SH-SY5Y (cell line): ENCODE data around the gene IL17RA.

Experiments used
- GATA2 ChIP-seq: IDR thresholded peaks from 2 replicates; pipeline ENCODE4 v1.6.1; 2011; ENCODE audit warnings: mild to moderate bottlenecking, low read depth, low read length
- GATA3 ChIP-seq: IDR thresholded peaks from 2 replicates; pipeline ENCODE4 v1.6.1; 2011; ENCODE audit warnings: low read depth, mild to moderate bottlenecking, low read length, moderate library complexity

The IL17RA gene, protein sequence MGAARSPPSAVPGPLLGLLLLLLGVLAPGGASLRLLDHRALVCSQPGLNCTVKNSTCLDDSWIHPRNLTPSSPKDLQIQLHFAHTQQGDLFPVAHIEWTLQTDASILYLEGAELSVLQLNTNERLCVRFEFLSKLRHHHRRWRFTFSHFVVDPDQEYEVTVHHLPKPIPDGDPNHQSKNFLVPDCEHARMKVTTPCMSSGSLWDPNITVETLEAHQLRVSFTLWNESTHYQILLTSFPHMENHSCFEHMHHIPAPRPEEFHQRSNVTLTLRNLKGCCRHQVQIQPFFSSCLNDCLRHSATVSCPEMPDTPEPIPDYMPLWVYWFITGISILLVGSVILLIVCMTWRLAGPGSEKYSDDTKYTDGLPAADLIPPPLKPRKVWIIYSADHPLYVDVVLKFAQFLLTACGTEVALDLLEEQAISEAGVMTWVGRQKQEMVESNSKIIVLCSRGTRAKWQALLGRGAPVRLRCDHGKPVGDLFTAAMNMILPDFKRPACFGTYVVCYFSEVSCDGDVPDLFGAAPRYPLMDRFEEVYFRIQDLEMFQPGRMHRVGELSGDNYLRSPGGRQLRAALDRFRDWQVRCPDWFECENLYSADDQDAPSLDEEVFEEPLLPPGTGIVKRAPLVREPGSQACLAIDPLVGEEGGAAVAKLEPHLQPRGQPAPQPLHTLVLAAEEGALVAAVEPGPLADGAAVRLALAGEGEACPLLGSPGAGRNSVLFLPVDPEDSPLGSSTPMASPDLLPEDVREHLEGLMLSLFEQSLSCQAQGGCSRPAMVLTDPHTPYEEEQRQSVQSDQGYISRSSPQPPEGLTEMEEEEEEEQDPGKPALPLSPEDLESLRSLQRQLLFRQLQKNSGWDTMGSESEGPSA

DNA sequence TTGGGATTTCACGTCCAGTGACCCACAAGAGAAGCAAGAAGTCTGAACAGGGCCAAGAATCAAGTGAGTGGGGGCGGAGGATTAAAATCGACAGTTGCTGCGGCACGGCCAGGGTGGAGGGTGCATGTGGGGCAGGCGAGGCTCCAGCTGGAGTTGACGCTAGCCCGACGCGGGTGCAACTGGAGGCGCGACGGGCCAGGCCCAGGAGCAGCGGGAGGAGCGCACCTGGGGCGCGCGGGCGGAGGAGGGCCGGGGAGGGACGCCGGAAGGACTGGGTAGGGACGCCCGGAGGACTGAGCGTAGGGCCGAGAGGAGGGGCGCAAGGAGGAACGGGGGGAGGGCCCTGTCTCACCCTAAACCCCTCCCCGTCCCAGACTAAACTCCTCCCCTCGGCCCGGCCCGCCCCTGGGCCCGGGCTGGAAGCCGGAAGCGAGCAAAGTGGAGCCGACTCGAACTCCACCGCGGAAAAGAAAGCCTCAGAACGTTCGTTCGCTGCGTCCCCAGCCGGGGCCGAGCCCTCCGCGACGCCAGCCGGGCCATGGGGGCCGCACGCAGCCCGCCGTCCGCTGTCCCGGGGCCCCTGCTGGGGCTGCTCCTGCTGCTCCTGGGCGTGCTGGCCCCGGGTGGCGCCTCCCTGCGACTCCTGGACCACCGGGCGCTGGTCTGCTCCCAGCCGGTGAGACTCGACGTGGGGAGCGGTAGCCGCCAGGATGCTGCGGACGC is at the start of gene IL17RA:
IL17RA (plus strand) TSS at position 447 of the 723 bp plus-strand sequence; CDS start at position 539, 92 bp downstream.
- TF ChIP-seq GATA2 (no peak), GATA3 (no peak)

- TF ChIP-seq GATA3 (no peak), GATA2 (no peak)
Measured at GRCh38 chr22:17035246-17035645, 49.6 kb upstream of the IL17RA start.

GRCh38 chr22:17043521-17043920 is 41.3 kb upstream of the IL17RA start:
- TF ChIP-seq GATA2 (no peak), GATA3 (no peak)

- no peak for TF ChIP-seq GATA2
- no peak for TF ChIP-seq GATA3
Measured at GRCh38 chr22:17046566-17047348, 38.0 kb upstream of the IL17RA start.

- TF ChIP-seq GATA3 (no peak), GATA2 (no peak)
Measured at GRCh38 chr22:17047656-17048055, 37.1 kb upstream of the IL17RA start.

- no peak for TF ChIP-seq GATA3
- no peak for TF ChIP-seq GATA2
Measured at GRCh38 chr22:17056058-17056457, 28.7 kb upstream of the IL17RA start.

DNA sequence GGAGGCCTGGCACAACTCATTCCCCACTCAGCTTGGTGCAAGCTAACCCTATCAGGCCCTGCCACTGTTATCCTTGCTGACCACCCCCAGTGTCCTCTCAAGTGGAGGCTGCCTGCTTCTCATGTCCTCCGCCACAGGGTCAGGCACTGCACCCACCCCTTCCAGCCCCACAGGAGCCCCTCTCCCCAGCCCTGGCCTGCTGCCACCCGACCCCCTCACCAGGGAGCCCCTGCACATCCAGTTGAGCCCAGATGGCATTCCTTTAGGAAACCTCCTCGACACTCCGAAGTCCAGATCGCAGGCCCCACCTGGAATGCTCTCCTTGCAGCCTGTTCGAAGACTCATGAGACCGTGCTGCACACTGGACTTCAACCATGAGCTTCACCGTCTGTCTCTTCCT is 28.0 kb upstream of the IL17RA start:
- TF ChIP-seq GATA3 (no peak), GATA2 (no peak)

GRCh38 chr22:17057959-17058814 is 26.6 kb upstream of the IL17RA start:
- TF ChIP-seq GATA3: no peak
- no peak for TF ChIP-seq GATA2

- no peak for TF ChIP-seq GATA3
- TF ChIP-seq GATA2: no peak
Measured at GRCh38 chr22:17060126-17060525, 24.7 kb upstream of the IL17RA start.

DNA sequence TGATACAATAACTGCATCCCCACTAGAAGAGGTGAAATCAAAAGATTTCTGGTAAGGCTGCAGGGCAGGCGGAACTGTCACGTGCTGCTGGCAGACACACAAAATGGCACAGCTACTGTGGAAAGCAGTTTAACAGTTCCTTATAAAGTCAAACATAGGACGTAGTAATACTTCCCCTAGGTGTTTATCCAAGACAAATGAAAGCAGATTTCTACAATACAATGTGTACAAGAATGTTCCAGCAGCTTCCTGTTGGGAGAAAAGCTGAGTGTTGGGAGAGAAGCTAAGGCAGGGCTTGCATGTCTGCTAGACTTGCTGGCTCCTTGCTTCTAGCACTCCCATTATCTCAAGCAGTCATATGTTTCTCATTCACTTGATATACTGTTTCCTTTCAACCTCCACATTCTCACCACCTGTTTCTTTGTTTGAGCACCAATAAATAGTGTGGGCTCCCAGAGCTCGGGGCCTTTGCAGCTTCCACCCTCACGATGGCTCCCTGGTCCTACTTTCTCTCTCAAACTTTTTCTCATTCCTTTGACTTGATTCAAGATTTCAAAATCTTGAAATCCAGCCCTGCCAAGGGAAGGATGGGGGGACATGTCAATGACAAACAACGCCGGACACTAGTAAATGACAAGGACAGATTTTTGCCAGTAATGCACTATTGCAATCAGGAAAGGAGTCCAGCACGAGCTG is 21.2 kb upstream of the IL17RA start:
- TF ChIP-seq GATA2 (no peak), GATA3 (no peak)

DNA sequence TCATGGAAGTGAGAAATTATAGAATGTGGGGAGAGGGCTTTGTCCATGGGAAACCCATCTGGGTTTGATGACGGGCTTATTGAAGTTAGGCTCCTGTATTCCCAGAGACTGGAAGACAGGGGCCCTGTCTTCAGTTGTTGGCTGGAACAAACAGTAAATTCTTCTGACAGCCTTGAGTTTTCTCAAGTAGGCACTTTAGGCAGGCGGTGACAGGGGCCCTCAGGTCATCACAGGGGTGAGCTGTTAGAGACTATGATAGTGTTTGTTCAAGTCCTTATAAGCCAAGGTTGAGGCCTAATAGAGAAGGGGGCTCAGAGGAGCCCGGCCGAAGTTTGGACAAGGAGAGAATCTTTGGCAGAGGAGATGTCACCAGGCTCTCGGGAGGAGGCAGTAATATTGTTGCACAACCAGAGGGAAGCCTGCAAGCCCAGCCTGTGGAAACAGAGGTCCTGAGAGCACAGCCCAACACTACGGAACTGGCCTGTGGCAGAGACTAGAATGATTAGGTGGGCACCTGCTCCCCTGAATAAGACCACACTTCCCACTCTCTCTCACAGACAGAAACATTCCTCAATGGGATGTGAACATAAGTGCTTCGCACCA is 20.2 kb upstream of the IL17RA start:
- no peak for TF ChIP-seq GATA3
- TF ChIP-seq GATA2: no peak

DNA sequence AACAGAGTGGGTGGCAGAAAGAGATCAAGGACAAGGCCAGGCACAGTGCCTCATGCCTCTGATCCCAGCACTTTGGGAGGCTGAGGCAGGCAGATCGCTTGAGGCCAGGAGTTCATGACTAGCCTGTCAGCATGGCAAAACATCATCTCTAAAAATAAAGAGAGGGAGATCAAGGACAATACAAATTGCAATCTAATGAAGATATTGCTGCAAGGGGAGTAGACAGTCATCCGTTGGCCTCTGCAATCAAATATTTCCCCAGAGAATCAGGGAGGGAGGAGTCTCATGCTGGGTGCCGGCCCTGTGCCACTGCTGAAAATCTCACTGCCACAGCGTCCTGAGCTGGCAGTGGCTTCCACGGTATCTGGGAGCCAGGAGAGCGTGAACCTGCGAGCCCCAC is 19.4 kb upstream of the IL17RA start:
- no peak for TF ChIP-seq GATA3
- TF ChIP-seq GATA2: no peak
